Immature natural killer cell (primary cell): ENCODE data around the gene KHK. TPM values are rescaled to one million over a fixed set of nuclear protein-coding genes. Genes with fewer than 3 reads are reported as not detected.
"Not testable (repeated sequence)": the region's sequence is repeated elsewhere in the genome, so short reads cannot be mapped to it uniquely, and the experiment has no call there.

Source experiments
- DNase-seq, 3 donors: peaks; one replicate each; pipeline ENCODE4 v3.0.0; 2022; ENCODE audit warnings: mixed read lengths in 1 of 3
- H3K27ac Mint-ChIP-seq, 6 donors: one replicate each; pipeline ENCODE4 v1.8.0; 2020; ENCODE audit warnings: mixed read lengths in 6 of 6, mild to moderate bottlenecking in 5 of 6, inconsistent platforms in 4 of 6, moderate library complexity in 3 of 6
- H3K27me3 Mint-ChIP-seq, 3 donors: one replicate each; pipeline ENCODE4 v1.8.0; 2020 to 2021; ENCODE audit warnings: low read depth in 3 of 3, mild to moderate bottlenecking in 3 of 3, mixed read lengths in 3 of 3, moderate library complexity in 3 of 3, inconsistent platforms in 1 of 3
- H3K36me3 Mint-ChIP-seq, 3 donors: one replicate each; pipeline ENCODE4 v1.8.0; 2020; ENCODE audit warnings: mixed read lengths in 3 of 3, inconsistent platforms in 2 of 3, mild to moderate bottlenecking in 2 of 3
- H3K4me1 Mint-ChIP-seq, 2 donors: one replicate each; pipeline ENCODE4 v1.8.0; 2020; ENCODE audit warnings: inconsistent platforms in 2 of 2, mild to moderate bottlenecking in 2 of 2, mixed read lengths in 2 of 2, moderate library complexity in 1 of 2
- H3K4me3 Mint-ChIP-seq, 5 donors: one replicate each; pipeline ENCODE4 v1.8.0; 2020; ENCODE audit warnings: mild to moderate bottlenecking in 5 of 5, mixed read lengths in 5 of 5, inconsistent platforms in 3 of 5, moderate library complexity in 3 of 5
- H3K9me3 Mint-ChIP-seq, 6 donors: one replicate each; pipeline ENCODE4 v1.8.0; 2020; ENCODE audit warnings: mild to moderate bottlenecking in 6 of 6, mixed read lengths in 6 of 6, inconsistent platforms in 4 of 6, moderate library complexity in 3 of 6
- polyA plus RNA-seq, 3 donors: library from polyadenylated mRNA; unstranded; fragments of 300-500 nt; fragmentation: Illumina TruSeq; gene quantifications; one replicate each; pipeline ENCODE4 v1.2.3, GENCODE V29; 2021

Gene KHK
- polyA plus RNA-seq, 3 donors from 2014 or later: 7.0 to 9.5 (median 8.4) TPM

DNA sequence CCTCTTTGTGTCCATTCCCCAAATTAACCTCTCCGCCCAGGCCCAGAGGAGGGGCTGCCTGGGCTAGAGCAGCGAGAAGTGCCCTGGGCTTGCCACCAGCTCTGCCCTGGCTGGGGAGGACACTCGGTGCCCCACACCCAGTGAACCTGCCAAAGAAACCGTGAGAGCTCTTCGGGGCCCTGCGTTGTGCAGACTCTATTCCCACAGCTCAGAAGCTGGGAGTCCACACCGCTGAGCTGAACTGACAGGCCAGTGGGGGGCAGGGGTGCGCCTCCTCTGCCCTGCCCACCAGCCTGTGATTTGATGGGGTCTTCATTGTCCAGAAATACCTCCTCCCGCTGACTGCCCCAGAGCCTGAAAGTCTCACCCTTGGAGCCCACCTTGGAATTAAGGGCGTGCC is 13.5 kb downstream of the KHK start:
- H3K27ac Mint-ChIP-seq: no peak overlapping the region
- H3K4me3 Mint-ChIP-seq: no peak overlapping the region
- DNase-seq: no peak

DNA sequence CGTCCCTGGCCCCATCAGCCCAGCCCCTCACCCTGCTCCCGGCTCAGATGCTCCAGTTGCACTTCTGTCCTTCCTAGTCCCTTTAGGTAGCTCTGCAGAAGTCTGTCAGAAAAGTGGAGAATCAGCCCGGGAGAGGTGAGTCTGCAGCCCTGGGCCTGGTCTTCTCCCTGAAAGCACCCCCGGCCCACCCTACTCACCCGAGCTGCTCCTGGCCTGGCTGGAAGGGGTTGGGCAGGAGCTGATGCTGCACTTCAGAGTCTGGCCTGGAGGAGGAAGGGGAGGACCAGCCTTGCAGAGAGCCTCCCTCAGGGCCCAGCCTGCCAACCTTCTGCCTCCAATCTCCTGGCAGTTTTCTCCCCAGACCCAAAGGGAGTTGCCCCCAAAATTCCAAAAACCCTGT is 15.8 kb downstream of the KHK start:
- no peaks in the 10 kb centered on the region for H3K4me1 Mint-ChIP-seq
- no peak overlapping the region for H3K4me3 Mint-ChIP-seq
- no peaks in the 10 kb centered on the region for H3K9me3 Mint-ChIP-seq
- peaks cover 0 to 6% (median 4%) of the 10 kb centered on the region in 3 donors for H3K27me3 Mint-ChIP-seq
- no peak overlapping the region for H3K27ac Mint-ChIP-seq
- DNase-seq: no peak
- no peaks in the 10 kb centered on the region for H3K36me3 Mint-ChIP-seq

More for the DNA sequence above, 13.5 kb downstream of the KHK start:
- H3K36me3 Mint-ChIP-seq: no peaks in the 10 kb centered on the region
- no peaks in the 10 kb centered on the region for H3K9me3 Mint-ChIP-seq
- peaks cover 7 to 15% of the 10 kb centered on the region in 2 donors for H3K4me1 Mint-ChIP-seq
- peaks cover 0 to 4% (median 4%) of the 10 kb centered on the region in 3 donors for H3K27me3 Mint-ChIP-seq

DNA sequence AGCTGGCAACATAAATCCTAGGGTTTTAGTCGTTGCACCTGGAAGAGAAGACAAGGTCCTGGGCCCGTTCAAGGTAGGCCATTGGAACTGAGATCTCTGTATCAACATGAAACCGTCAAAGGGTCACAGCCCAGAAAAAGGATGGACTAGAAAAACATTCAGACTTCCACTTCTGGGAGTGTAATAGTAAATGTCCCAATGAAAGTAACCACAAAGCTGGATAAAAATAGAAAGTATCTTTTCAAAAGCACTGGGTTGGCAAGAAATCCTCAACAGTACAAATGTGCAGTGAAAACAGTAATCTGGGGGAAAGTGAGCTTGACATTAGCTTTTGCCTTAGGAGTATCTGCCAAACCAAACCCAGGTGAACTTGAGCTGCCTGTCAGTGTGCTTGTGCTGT is 19.4 kb downstream of the KHK start:
- peaks cover 4 to 6% (median 6%) of the 10 kb centered on the region in 3 donors for H3K27me3 Mint-ChIP-seq
- H3K27ac Mint-ChIP-seq: no peak overlapping the region
- no peaks in the 10 kb centered on the region for H3K36me3 Mint-ChIP-seq
- H3K4me3 Mint-ChIP-seq: no peak overlapping the region
- DNase-seq: no peak
- H3K9me3 Mint-ChIP-seq: no peaks in the 10 kb centered on the region
- H3K4me1 Mint-ChIP-seq: no peaks in the 10 kb centered on the region

DNA sequence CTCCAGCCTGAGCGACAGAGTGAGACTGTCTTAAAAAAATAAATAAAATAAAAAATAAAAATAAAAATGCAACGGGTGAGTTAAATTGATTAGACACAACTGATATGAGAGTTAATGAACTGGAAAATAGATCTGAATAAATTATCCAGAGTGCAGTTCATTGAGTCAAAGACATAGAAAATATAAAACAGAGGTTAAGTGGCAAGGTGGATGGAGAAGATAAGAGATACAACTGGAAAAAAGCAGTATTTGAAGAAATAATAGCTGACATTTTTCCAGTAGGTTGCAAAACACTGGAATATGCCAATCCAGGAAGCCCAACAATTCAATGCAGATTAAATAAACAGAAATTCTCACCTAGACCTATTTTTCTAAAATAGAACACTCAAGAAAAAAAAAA is 21.6 kb downstream of the KHK start:
- Mint-ChIP-seq H3K36me3 (no peaks in the 10 kb centered on the region), H3K9me3 (no peaks in the 10 kb centered on the region)

DNA sequence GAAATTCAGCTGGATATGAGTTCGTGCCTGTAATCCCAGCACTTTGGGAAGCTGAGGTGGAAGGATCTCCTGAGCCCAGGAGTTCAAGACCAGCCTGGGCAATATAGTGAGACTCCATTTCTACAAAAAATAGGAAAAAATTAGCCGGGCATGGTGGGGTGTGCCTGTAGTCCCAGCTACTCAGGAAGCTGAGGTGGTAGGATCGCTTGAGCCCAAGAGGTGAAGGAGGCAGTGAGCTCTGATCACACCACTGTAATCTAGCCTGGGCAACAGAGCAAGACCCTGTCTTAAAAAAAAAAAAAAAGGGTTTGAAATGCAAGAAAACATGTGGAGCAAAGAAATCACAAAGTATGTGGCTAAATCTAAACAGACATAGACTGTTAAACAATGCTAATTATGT is 22.5 kb downstream of the KHK start:
- H3K4me1 Mint-ChIP-seq: no peaks in the 10 kb centered on the region
- no peak overlapping the region for H3K4me3 Mint-ChIP-seq
- H3K36me3 Mint-ChIP-seq: no peaks in the 10 kb centered on the region
- H3K9me3 Mint-ChIP-seq: no peaks in the 10 kb centered on the region
- no peak overlapping the region for H3K27ac Mint-ChIP-seq
- H3K27me3 Mint-ChIP-seq: peaks cover 0 to 9% (median 2%) of the 10 kb centered on the region in 3 donors
- no peak for DNase-seq

More for the DNA sequence above, 21.6 kb downstream of the KHK start:
- H3K27ac Mint-ChIP-seq: no peak overlapping the region
- DNase-seq: no peak
- H3K4me3 Mint-ChIP-seq: no peak overlapping the region
- peaks cover 2 to 9% (median 2%) of the 10 kb centered on the region in 3 donors for H3K27me3 Mint-ChIP-seq
- H3K4me1 Mint-ChIP-seq: no peaks in the 10 kb centered on the region

DNA sequence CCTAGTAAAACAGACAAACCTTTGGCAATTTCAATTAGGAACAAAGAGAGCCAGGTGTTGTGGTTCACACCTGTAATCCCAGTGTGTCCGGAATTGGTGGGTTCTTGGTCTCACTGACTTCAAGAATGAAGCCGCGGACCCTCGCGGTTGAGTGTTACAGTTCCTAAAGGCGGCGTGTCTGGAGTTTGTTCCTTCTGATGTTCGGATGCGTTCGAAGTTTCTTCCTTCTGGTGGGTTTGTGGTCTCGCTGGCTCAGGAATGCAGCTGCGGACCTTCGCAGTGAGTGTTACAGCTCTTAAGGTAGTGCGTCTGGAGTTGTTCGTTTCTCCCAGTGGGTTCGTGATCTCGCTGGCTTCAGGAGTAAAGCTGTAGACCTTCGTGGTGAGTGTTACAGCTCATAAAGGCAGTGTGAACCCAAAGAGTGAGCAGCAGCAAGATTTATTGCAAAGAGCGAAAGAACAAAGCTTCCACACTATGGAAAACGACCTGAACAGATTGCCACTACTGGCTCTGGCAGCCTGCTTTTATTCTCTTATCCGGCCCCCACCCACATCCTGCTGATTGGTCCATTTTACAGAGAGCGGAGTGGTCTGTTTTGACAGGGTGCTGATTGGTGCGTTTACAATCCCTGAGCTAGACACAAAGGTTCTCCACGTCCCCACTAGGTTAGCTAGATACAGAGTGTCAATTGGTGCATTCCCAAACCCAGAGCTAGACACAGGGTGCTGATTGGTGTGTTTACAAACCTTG is 24.2 kb downstream of the KHK start:
- not testable (repeated sequence) for H3K4me1 Mint-ChIP-seq, H3K9me3 Mint-ChIP-seq, H3K4me3 Mint-ChIP-seq, H3K36me3 Mint-ChIP-seq, DNase-seq, H3K27ac Mint-ChIP-seq, H3K27me3 Mint-ChIP-seq

DNA sequence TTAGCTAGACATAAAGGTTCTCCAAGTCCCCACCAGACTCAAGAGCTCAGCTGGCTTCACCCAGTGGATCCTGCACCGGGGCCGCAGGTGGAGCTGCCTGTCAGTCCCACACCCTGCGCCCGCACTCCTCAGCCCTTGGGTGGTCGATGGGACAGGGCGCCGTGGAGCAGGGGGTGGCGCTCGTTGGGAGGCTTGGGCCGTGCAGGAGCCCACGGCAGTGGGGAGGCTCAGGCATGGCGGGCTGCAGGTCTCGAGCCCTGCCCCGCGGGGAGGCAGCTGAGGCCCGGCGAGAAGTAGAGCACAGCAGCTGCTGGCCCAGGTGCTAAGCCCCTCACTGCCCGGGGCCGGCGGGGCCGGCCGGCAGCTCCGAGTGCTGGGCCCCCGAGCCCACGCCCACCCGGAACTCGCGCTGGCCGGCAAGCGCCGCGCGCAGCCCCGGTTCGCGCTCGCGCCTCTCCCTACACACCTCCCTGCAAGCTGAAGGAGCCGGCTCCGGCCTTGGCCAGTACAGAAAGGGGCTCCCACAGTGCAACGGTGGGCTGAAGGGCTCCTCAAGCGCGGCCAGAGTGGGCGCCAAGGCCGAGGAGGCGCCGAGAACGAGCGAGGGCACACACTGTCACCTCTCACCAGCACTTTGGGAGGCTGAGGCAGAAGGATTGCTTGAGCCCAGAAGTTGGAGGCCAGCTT is 25.0 kb downstream of the KHK start:
- DNase-seq: not testable (repeated sequence)

DNA sequence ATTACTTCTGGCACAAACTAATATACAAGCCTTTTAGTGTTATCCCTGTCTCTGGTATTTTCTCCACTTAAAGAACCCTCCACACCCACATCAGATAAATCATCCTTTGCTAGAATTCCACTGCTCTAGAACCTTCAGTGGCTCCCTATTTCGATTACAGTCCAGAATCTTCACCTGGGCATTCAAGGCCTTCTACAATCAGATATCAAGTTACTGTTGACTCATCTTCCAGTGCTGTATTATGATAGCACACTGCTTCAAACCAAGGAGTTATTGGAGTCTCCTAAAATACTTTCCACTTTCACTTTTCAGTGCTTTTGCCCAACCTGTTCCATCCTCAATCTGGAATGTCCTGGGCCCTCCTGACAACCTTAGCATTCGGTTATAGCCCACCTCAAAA is 28.9 kb downstream of the KHK start:
- no peaks in the 10 kb centered on the region for H3K9me3 Mint-ChIP-seq
- DNase-seq: no peak
- H3K27me3 Mint-ChIP-seq: peaks cover 4 to 16% (median 8%) of the 10 kb centered on the region in 3 donors
- peaks cover 5% of the 10 kb centered on the region in 2 donors for H3K4me1 Mint-ChIP-seq
- H3K36me3 Mint-ChIP-seq: peaks cover 0 to 3% (median 0%) of the 10 kb centered on the region in 3 donors
- H3K4me3 Mint-ChIP-seq: no peak overlapping the region
- no peak overlapping the region for H3K27ac Mint-ChIP-seq

More for the DNA sequence above, 25.0 kb downstream of the KHK start:
- not testable (repeated sequence) for H3K36me3 Mint-ChIP-seq, H3K4me3 Mint-ChIP-seq, H3K9me3 Mint-ChIP-seq, H3K4me1 Mint-ChIP-seq, H3K27me3 Mint-ChIP-seq, H3K27ac Mint-ChIP-seq

DNA sequence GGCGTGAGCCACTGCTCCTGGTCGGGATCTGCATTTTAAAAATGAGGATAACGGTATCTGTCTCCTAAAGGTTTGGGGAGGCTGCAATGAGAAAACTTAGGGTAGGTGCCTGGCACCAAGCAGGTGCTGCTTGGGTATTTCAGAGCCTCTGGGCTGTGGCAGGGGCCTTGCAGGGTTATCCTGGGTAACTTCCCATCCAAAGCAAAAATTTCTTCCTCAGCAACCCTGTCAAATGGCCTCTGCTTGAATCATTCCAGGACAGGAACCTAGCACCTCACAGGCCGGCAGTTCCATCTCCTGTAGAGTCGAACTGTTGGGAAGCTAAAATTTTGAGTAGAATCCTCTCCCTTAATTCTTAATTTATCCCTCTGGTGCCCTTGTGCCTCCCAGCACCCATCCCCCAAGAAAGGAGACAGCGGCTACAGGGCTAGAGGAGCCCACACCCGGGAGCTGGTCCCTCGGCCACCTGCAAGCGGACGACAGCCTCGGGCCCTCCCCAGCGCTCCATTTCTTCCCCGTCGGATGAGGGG is 31.5 kb downstream of the KHK start:
- Mint-ChIP-seq H3K27ac (no peak overlapping the region), H3K4me1 (peaks cover 13 to 18% of the 10 kb centered on the region in 2 donors), H3K36me3 (peaks cover 0 to 3% (median 0%) of the 10 kb centered on the region in 3 donors), H3K27me3 (peaks cover 5 to 18% (median 9%) of the 10 kb centered on the region in 3 donors), H3K4me3 (no peak overlapping the region), H3K9me3 (no peaks in the 10 kb centered on the region)
- DNase-seq: no peak

DNA sequence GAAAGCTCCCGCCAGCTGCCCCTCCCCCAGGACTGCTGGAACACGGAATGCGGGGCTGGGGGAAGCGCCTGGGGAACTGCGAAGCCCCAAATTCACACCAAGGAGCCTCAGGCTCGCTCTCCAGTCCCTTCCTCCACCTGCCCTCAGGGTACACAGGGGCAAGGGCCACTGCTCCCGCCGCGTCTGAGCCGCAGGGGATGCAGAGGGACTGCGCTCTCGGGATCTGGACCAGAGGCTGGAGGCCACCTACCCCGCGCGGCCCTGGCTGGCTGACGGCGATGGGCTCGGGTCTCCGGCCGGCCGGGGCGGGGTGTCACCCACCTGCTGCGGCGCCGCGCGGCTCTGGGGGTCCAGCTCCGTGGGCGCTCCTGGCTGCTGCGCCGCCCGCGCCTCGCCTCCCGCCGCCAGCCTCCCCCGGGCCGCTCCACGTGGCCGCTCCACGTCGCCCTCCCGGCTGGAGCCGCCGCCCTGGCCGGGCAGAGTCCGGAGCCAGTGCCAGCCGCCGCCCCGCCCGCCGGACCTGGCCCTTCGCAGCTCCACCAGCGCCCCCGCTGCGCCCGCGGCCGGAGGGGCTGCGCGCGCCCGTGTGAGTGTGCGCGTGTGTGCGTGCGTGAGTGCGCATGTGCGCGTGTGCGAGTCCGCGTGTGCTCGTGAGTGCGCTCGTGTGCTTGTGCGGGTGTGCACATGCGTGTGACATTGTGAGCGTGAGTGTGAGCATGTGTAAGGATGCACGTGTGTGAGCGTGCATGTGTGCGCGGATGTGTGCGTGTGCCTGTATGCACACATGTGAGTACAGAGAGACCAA is 32.2 kb downstream of the KHK start, which contains the start of gene CGREF1:
TSS of gene CGREF1 (minus strand) at position 604 of the 805 bp plus-strand sequence. CDS start 14,762 bp downstream, outside the sequence.
- peaks cover 5 to 19% (median 10%) of the 10 kb centered on the region in 3 donors for H3K27me3 Mint-ChIP-seq
- no peak for DNase-seq
- peaks cover 17 to 22% of the 10 kb centered on the region in 2 donors for H3K4me1 Mint-ChIP-seq
- no peak within 1 kb of the TSS for H3K27ac Mint-ChIP-seq
- H3K4me3 Mint-ChIP-seq: peak within 1 kb of the TSS; percentile 46 to 79 (median 66)
- H3K36me3 Mint-ChIP-seq: peaks cover 0 to 3% (median 0%) of the 10 kb centered on the region in 3 donors
- no peaks in the 10 kb centered on the region for H3K9me3 Mint-ChIP-seq

DNA sequence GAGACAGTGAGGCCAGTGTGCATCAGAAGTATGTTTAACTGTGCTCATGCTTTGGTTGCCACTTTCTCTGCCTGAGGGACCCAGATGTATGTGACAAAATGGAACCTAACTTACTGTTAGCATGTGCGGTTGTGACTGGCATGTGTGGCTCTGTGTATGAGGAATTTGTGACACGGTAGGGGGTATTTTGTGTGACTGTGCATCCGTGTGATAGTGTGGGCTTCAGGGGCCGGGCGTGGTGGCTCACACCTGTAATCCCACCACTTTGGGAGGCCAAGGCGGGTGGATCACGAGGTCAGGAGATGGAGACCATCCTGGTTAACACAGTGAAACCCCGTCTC is 32.7 kb downstream of the KHK start:
- Mint-ChIP-seq H3K4me3 (peak overlapping the region; percentile 38 to 79 (median 66)), H3K4me1 (peaks cover 21 to 22% of the 10 kb centered on the region in 2 donors), H3K27me3 (peaks cover 5 to 21% (median 14%) of the 10 kb centered on the region in 3 donors)
- not testable (repeated sequence) for DNase-seq, H3K9me3 Mint-ChIP-seq, H3K27ac Mint-ChIP-seq, H3K36me3 Mint-ChIP-seq

DNA sequence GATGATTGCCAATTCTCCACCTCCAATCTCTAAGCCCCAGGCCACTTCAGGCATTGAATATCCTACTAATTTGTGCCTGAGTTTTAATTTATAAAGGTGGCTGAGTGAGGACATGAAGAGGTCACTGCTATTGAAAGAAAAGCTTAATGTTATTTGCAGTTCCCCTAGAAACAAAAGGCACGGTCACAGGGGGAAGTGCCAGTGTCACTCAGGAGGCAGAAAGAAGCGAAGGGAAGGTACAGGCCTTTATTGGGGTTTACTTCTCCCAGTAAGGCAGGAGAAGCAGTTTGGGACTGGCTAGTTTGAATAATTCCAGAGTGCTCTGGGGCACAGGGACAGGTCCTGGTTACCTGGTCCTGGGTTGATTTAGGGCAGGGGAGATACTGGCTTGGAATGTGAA is 35.3 kb downstream of the KHK start:
- peaks cover 0 to 3% (median 0%) of the 10 kb centered on the region in 3 donors for H3K36me3 Mint-ChIP-seq
- H3K9me3 Mint-ChIP-seq: no peaks in the 10 kb centered on the region
- peaks cover 7 to 21% (median 12%) of the 10 kb centered on the region in 3 donors for H3K27me3 Mint-ChIP-seq
- peak overlapping the region in 2 of 6 donors; percentile 14 to 32 for H3K27ac Mint-ChIP-seq
- no peak for DNase-seq
- H3K4me3 Mint-ChIP-seq: peak overlapping the region in 4 of 5 donors; percentile 29 to 95 (median 90)
- H3K4me1 Mint-ChIP-seq: peaks cover 21 to 22% of the 10 kb centered on the region in 2 donors

DNA sequence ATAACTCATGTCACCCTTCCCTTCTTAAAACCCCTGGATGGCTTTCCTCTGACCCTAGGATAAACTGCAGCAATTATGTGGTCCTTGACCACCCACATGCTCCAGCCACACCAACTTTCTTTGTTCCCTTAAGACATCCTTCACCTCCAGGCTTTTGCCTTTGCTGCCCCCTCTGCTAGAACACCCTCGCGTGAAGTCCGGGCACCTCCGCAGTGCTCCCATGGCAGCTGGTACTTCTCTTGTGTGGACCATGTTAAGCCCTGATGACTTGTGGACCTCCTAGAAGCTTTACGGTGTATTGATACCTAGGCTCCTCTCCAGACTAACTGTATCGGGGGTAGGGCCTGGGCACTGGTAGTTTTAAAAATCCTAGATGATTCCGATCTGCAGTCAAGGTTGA is 36.2 kb downstream of the KHK start:
- Mint-ChIP-seq H3K4me1 (peaks cover 21 to 22% of the 10 kb centered on the region in 2 donors), H3K27ac (peak overlapping the region; percentile 81 to 92 (median 90)), H3K36me3 (peaks cover 0 to 3% (median 0%) of the 10 kb centered on the region in 3 donors), H3K4me3 (peak overlapping the region; percentile 88 to 95 (median 93)), H3K27me3 (peaks cover 7 to 15% (median 12%) of the 10 kb centered on the region in 3 donors), H3K9me3 (no peaks in the 10 kb centered on the region)
- DNase-seq: no peak
